ENCODE measurements around the gene CCL27.

- TF ChIP-seq RCOR1 (IDR thresholded peaks at IDR 0.05; ENCODE audit: low read depth, low read length) (no peak), SMC3 (IDR thresholded peaks at IDR 0.05) (no peak), JUNB (IDR thresholded peaks at IDR 0.05) (no peak)
- TF ChIP-seq, protein P1, sequence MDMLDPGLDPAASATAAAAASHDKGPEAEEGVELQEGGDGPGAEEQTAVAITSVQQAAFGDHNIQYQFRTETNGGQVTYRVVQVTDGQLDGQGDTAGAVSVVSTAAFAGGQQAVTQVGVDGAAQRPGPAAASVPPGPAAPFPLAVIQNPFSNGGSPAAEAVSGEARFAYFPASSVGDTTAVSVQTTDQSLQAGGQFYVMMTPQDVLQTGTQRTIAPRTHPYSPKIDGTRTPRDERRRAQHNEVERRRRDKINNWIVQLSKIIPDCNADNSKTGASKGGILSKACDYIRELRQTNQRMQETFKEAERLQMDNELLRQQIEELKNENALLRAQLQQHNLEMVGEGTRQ (IDR thresholded peaks at IDR 0.05): no peak
Measured at GRCh38 chr9:34674440-34674839, 12.0 kb upstream of the CCL27 start.
